GM12878 (cell line): ENCODE data around the gene HOXD12. TPM values are rescaled to one million over a fixed set of nuclear protein-coding genes. Genes with fewer than 3 reads are reported as not detected.

ENCODE experiments used
- ASH2L ChIP-seq: fragments of 300-600, 200-600 bp; sonication (generic); IDR thresholded peaks from 2 replicates; pipeline ENCODE4 v1.6.1; 2017; ENCODE audit warnings: low read depth, mild to moderate bottlenecking, borderline replicate concordance
- BACH1 ChIP-seq: fragments of 450-650 bp; IDR thresholded peaks from 2 replicates; pipeline ENCODE4 v1.6.1; 2017; ENCODE audit warnings: mild to moderate bottlenecking, borderline replicate concordance
- E4F1 ChIP-seq: fragments of 450-650 bp; IDR thresholded peaks from 2 replicates; pipeline ENCODE4 v1.6.1; 2018; ENCODE audit warnings: borderline replicate concordance, mild to moderate bottlenecking; ENCODE audit not compliant: partially characterized antibody
- MAX ChIP-seq: IDR thresholded peaks from 2 replicates; pipeline ENCODE4 v1.6.1; 2012; ENCODE audit warnings: low read depth, low read length, improper control_type of control experiment
- MEF2B ChIP-seq: fragments of 450-650 bp; IDR thresholded peaks from 2 replicates; pipeline ENCODE4 v1.6.1; 2018; ENCODE audit warnings: mild to moderate bottlenecking, moderate library complexity; ENCODE audit not compliant: partially characterized antibody, poor library complexity, severe bottlenecking
- NRF1 ChIP-seq: conservative IDR thresholded peaks from 2 replicates; pipeline ENCODE4 v1.6.1; 2011; ENCODE audit warnings: mild to moderate bottlenecking, low read depth, low read length, improper control_type of control experiment
- PAX5 ChIP-seq: IDR thresholded peaks from 2 replicates; pipeline ENCODE4 v1.6.1; 2011; ENCODE audit warnings: low read depth, low read length, borderline replicate concordance
- RUNX3 ChIP-seq: IDR thresholded peaks from 2 replicates; pipeline ENCODE4 v1.6.1; 2012; ENCODE audit warnings: low read length, inconsistent platforms
- SKIL ChIP-seq: fragments of 450-650 bp; IDR thresholded peaks from 2 replicates; pipeline ENCODE4 v1.6.1; 2017; ENCODE audit warnings: mild to moderate bottlenecking, low read depth, inconsistent platforms; ENCODE audit not compliant: poor library complexity, severe bottlenecking
- SMARCA5 ChIP-seq: fragments of 450-650 bp; IDR thresholded peaks from 2 replicates; pipeline ENCODE4 v1.6.1; 2017; ENCODE audit warnings: mild to moderate bottlenecking
- STAT1 ChIP-seq: fragments of 450-650 bp; conservative IDR thresholded peaks from 2 replicates; pipeline ENCODE4 v1.6.1; 2014; ENCODE audit warnings: antibody characterized with exemption, mild to moderate bottlenecking
- ZSCAN29 ChIP-seq: fragments of 450-650 bp; IDR thresholded peaks from 2 replicates; pipeline ENCODE4 v1.6.1; 2017; ENCODE audit warnings: mild to moderate bottlenecking, moderate library complexity
- polyA plus RNA-seq, 11 experiments: library from polyadenylated mRNA; depleted of rRNA in 4 of 11; unstranded in 6 of 11; stranded (reverse) in 5 of 11; fragments of >200 nt; fragmentation: Nextera tagmentation in 4 of 11; fragmentation: Illumina TruSeq in 1 of 11; extraction: Ambion mirVana in 4 of 11; extraction: Trizol in 1 of 11; gene quantifications; 1 replicate in 1 of 11; 2 replicates in 10 of 11; pipeline versions ENCODE4 v1.2.1 to v1.2.3, GENCODE V29; 2011 to 2016; ENCODE audit warnings: inconsistent platforms in 2 of 11, missing spikeins in 2 of 11, low read depth in 1 of 11
- total RNA-seq, 4 experiments: library from RNA; depleted of rRNA in 3 of 4; stranded (reverse); fragments of >200 nt in 3 of 4; fragmentation: Illumina TruSeq in 1 of 4; extraction: Trizol in 1 of 4; gene quantifications; 2 replicates each; pipeline versions ENCODE4 v1.2.1 to v1.2.3, GENCODE V29; 2013 to 2021
- TF ChIP-seq, protein P1 (sequence below): IDR thresholded peaks from 2 replicates; pipeline ENCODE4 v1.6.1; 2012; ENCODE audit warnings: mild to moderate bottlenecking, low read depth, low read length
- TF ChIP-seq, protein P2 (sequence below): IDR thresholded peaks from 2 replicates; pipeline ENCODE4 v1.6.1; 2011; ENCODE audit warnings: borderline replicate concordance, low read depth, mild to moderate bottlenecking, moderate library complexity, low read length; ENCODE audit not compliant: insufficient read depth, poor library complexity, severe bottlenecking
- TF ChIP-seq, protein P3 (sequence below), 3 experiments: IDR thresholded peaks in 2 of 3; conservative IDR thresholded peaks in 1 of 3; 2 replicates each; pipeline ENCODE4 v1.5.1; 2011; ENCODE audit warnings: low read depth in 3 of 3, low read length in 3 of 3, mild to moderate bottlenecking in 3 of 3, control low read depth in 2 of 3, moderate library complexity in 2 of 3, inconsistent platforms in 1 of 3, mixed read lengths in 1 of 3; ENCODE audit not compliant: control insufficient read depth in 2 of 3, insufficient read depth in 1 of 3; ENCODE audit errors: extremely low read depth in 1 of 3

HOXD12 gene
- total and polyA plus RNA-seq, 10 of the 15 experiments (the other 5 are each of a cell fraction or from before 2014, with no cell fraction given), result not detected

- TF ChIP-seq E4F1, result no peak
- TF ChIP-seq SKIL, result no peak
- TF ChIP-seq ZSCAN29, result 0 out of 2 replicates have a peak, but pooled peaks have one; percentile 29
- TF ChIP-seq MAX, result peak; percentile 53; the same call in 1 of the 2 replicates
- no peak for TF ChIP-seq NRF1
- peak; percentile 89 for TF ChIP-seq SMARCA5
- peak; percentile 83 for TF ChIP-seq MEF2B
- TF ChIP-seq STAT1, result 0 out of 2 replicates have a peak, but pooled peaks have one; percentile 51
- TF ChIP-seq, protein P1, sequence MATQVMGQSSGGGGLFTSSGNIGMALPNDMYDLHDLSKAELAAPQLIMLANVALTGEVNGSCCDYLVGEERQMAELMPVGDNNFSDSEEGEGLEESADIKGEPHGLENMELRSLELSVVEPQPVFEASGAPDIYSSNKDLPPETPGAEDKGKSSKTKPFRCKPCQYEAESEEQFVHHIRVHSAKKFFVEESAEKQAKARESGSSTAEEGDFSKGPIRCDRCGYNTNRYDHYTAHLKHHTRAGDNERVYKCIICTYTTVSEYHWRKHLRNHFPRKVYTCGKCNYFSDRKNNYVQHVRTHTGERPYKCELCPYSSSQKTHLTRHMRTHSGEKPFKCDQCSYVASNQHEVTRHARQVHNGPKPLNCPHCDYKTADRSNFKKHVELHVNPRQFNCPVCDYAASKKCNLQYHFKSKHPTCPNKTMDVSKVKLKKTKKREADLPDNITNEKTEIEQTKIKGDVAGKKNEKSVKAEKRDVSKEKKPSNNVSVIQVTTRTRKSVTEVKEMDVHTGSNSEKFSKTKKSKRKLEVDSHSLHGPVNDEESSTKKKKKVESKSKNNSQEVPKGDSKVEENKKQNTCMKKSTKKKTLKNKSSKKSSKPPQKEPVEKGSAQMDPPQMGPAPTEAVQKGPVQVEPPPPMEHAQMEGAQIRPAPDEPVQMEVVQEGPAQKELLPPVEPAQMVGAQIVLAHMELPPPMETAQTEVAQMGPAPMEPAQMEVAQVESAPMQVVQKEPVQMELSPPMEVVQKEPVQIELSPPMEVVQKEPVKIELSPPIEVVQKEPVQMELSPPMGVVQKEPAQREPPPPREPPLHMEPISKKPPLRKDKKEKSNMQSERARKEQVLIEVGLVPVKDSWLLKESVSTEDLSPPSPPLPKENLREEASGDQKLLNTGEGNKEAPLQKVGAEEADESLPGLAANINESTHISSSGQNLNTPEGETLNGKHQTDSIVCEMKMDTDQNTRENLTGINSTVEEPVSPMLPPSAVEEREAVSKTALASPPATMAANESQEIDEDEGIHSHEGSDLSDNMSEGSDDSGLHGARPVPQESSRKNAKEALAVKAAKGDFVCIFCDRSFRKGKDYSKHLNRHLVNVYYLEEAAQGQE, result no peak
- no peak for TF ChIP-seq PAX5
- TF ChIP-seq, protein P2, sequence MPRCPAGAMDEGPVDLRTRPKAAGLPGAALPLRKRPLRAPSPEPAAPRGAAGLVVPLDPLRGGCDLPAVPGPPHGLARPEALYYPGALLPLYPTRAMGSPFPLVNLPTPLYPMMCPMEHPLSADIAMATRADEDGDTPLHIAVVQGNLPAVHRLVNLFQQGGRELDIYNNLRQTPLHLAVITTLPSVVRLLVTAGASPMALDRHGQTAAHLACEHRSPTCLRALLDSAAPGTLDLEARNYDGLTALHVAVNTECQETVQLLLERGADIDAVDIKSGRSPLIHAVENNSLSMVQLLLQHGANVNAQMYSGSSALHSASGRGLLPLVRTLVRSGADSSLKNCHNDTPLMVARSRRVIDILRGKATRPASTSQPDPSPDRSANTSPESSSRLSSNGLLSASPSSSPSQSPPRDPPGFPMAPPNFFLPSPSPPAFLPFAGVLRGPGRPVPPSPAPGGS, result no peak
- no peak for TF ChIP-seq ASH2L
- TF ChIP-seq RUNX3, result peak; percentile 57
- TF ChIP-seq, protein P3, sequence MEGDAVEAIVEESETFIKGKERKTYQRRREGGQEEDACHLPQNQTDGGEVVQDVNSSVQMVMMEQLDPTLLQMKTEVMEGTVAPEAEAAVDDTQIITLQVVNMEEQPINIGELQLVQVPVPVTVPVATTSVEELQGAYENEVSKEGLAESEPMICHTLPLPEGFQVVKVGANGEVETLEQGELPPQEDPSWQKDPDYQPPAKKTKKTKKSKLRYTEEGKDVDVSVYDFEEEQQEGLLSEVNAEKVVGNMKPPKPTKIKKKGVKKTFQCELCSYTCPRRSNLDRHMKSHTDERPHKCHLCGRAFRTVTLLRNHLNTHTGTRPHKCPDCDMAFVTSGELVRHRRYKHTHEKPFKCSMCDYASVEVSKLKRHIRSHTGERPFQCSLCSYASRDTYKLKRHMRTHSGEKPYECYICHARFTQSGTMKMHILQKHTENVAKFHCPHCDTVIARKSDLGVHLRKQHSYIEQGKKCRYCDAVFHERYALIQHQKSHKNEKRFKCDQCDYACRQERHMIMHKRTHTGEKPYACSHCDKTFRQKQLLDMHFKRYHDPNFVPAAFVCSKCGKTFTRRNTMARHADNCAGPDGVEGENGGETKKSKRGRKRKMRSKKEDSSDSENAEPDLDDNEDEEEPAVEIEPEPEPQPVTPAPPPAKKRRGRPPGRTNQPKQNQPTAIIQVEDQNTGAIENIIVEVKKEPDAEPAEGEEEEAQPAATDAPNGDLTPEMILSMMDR (IDR thresholded peaks at IDR 0.05 in 2 of 3, conservative IDR thresholded peaks at IDR 0.05 in 1 of 3; ENCODE audit: control insufficient read depth in 2 of 3, extremely low read depth in 1 of 3, insufficient read depth in 1 of 3, low read depth in 3 of 3, low read length in 3 of 3), result peak; percentile 75 to 93 (median 92)
- TF ChIP-seq BACH1, result no peak
These were observed 41.1 kb downstream of the HOXD12 start (continued) for GRCh38 chr2:176140513-176141317.
